ENCODE data around the gene NPAS4.
A peak's percentile ranks its signal among the peaks of the same experiment; 100 is the strongest.

Gene NPAS4

DNA sequence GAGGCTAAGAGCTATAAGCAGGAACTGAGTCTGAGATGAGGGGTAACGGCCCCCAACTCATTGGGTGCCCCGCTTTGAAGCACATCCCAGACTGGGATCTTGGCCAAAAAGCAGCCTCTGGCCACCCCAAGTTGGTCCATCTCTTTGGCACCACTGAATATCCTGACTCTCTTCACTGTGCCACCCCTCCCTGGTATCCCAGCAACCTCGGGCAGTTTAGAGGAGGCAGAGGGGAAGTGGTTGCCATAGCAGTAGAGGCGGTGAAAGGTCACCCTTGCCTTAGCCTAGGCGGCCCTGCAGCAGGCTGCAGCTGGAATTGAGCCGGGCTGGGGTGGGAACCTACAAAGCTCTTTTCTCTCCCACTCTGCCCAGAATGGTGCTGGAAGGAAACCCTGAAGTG, 46.9 kb downstream of the NPAS4 start:
- Histone ChIP-seq H3K4me1 (ENCODE audit: low read length) (peaks cover 21% of the 10 kb centered on the region), H3K27me3 (ENCODE audit: low read depth, low read length) (no peaks in the 10 kb centered on the region), H3K27ac (ENCODE audit: low read length) (no peak overlapping the region), H2AFZ (ENCODE audit: low read depth, low read length) (no peak overlapping the region), H3K36me3 (replicated peaks; ENCODE audit: low read depth, low read length) (no peaks in the 10 kb centered on the region), H4K20me1 (ENCODE audit: insufficient read depth, low read length) (no peaks in the 10 kb centered on the region), H3K9me3 (ENCODE audit: insufficient read depth, low read length) (no peaks in the 10 kb centered on the region), H3K4me3 (ENCODE audit: low read length) (peak overlapping the region; percentile 86), H3K9ac (ENCODE audit: low read length) (peak overlapping the region; percentile 63), H3K79me2 (ENCODE audit: low read length) (no peaks in the 10 kb centered on the region), H3K4me2 (ENCODE audit: low read length) (peak overlapping the region; percentile 77)
- TF ChIP-seq, protein P1, sequence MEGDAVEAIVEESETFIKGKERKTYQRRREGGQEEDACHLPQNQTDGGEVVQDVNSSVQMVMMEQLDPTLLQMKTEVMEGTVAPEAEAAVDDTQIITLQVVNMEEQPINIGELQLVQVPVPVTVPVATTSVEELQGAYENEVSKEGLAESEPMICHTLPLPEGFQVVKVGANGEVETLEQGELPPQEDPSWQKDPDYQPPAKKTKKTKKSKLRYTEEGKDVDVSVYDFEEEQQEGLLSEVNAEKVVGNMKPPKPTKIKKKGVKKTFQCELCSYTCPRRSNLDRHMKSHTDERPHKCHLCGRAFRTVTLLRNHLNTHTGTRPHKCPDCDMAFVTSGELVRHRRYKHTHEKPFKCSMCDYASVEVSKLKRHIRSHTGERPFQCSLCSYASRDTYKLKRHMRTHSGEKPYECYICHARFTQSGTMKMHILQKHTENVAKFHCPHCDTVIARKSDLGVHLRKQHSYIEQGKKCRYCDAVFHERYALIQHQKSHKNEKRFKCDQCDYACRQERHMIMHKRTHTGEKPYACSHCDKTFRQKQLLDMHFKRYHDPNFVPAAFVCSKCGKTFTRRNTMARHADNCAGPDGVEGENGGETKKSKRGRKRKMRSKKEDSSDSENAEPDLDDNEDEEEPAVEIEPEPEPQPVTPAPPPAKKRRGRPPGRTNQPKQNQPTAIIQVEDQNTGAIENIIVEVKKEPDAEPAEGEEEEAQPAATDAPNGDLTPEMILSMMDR (IDR thresholded peaks at IDR 0.05; ENCODE audit: low read depth, low read length) = no peak
- TF ChIP-seq EZH2phosphoT487 (IDR thresholded peaks at IDR 0.05; ENCODE audit: low read depth) = no peak

DNA sequence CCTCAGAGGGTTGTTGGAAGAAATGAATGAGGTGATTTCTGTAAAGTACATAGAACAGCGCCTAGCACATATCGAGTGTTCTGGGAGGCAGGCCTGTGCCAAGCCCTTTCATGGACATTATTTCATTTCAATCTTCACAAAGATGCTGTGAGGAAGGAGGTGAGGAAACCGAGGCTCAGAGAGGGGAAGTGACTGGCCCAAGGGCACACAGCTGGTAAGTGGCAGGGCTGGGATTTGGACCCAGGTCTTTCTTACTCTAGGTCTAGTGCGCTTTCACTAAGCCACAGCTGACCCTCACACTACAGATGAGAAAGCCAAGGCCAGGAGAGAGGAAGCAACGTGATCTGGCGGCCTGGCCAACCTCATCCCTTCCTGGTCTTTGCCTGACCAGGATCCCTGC, 47.9 kb downstream of the NPAS4 start:
- Histone ChIP-seq H3K79me2 (ENCODE audit: low read length) (no peaks in the 10 kb centered on the region), H4K20me1 (ENCODE audit: insufficient read depth, low read length) (no peaks in the 10 kb centered on the region), H3K36me3 (replicated peaks; ENCODE audit: low read depth, low read length) (peaks cover 4% of the 10 kb centered on the region), H3K9me3 (ENCODE audit: insufficient read depth, low read length) (no peaks in the 10 kb centered on the region), H3K27ac (ENCODE audit: low read length) (no peak overlapping the region), H3K4me3 (ENCODE audit: low read length) (no peak overlapping the region), H3K4me1 (ENCODE audit: low read length) (peaks cover 21% of the 10 kb centered on the region), H3K4me2 (ENCODE audit: low read length) (no peak overlapping the region), H2AFZ (ENCODE audit: low read depth, low read length) (no peak overlapping the region), H3K9ac (ENCODE audit: low read length) (no peak overlapping the region), H3K27me3 (ENCODE audit: low read depth, low read length) (no peaks in the 10 kb centered on the region)
- no peak for TF ChIP-seq EZH2phosphoT487 (IDR thresholded peaks at IDR 0.05; ENCODE audit: low read depth)
- TF ChIP-seq, protein P1 (IDR thresholded peaks at IDR 0.05; ENCODE audit: low read depth, low read length) = no peak

DNA sequence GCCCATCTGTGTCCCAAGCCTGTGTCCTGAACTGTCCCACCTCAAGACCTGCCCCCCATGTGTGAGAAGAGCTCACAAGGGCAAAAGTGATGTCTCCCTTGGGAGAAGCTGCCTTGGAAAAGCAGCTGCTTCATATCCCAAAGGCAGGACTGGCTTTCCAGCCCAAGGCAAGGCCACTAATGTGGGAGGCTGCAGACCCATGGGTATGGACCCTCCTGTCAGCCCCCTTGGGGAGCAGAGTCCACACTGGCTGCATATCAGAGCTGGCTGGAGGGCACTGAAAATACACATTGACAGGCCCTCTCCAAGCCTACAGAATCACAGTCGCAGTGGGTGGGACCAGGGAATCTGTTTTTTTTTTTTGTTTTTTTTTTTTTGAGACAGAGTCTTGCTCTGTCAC, 48.6 kb downstream of the NPAS4 start:
- TF ChIP-seq, protein P1 (IDR thresholded peaks at IDR 0.05; ENCODE audit: low read depth, low read length) = no peak
- TF ChIP-seq EZH2phosphoT487 (IDR thresholded peaks at IDR 0.05; ENCODE audit: low read depth) = no peak
- H3K4me3 ChIP-seq (ENCODE audit: low read length) = no peak overlapping the region
- no peaks in the 10 kb centered on the region for H4K20me1 ChIP-seq (ENCODE audit: insufficient read depth, low read length)
- no peak overlapping the region for H3K4me2 ChIP-seq (ENCODE audit: low read length)
- peaks cover 21% of the 10 kb centered on the region for H3K4me1 ChIP-seq (ENCODE audit: low read length)
- no peaks in the 10 kb centered on the region for H3K79me2 ChIP-seq (ENCODE audit: low read length)
- no peak overlapping the region for H2AFZ ChIP-seq (ENCODE audit: low read depth, low read length)
- no peaks in the 10 kb centered on the region for H3K9me3 ChIP-seq (ENCODE audit: insufficient read depth, low read length)
- H3K27me3 ChIP-seq (ENCODE audit: low read depth, low read length) = no peaks in the 10 kb centered on the region
- H3K27ac ChIP-seq (ENCODE audit: low read length) = no peak overlapping the region
- H3K9ac ChIP-seq (ENCODE audit: low read length) = no peak overlapping the region
- peaks cover 9% of the 10 kb centered on the region for H3K36me3 ChIP-seq (replicated peaks; ENCODE audit: low read depth, low read length)

DNA sequence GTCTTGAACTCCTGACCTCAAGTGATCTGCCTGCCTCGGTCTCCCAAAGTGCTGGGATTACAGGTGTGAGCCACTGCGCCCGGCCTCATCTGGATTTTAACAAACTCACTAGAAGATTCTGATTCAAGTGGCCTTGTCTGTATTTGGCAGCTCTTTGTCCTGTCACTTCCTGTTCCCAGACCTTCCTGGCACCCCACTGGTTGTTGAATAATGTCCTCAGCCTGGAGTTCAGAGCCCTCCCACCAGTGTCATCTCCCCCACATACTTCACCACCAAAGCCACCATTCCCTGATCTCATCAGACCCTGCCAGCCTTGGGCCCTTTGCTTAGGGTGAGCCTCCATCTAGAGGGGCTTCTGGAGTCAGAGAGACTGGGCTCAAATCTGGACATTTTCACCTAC, 49.2 kb downstream of the NPAS4 start:
- Histone ChIP-seq H3K27me3 (ENCODE audit: low read depth, low read length) (no peaks in the 10 kb centered on the region), H3K4me3 (ENCODE audit: low read length) (no peak overlapping the region), H3K4me2 (ENCODE audit: low read length) (no peak overlapping the region), H2AFZ (ENCODE audit: low read depth, low read length) (no peak overlapping the region), H3K27ac (ENCODE audit: low read length) (no peak overlapping the region), H3K36me3 (replicated peaks; ENCODE audit: low read depth, low read length) (peaks cover 9% of the 10 kb centered on the region), H4K20me1 (ENCODE audit: insufficient read depth, low read length) (no peaks in the 10 kb centered on the region), H3K9me3 (ENCODE audit: insufficient read depth, low read length) (no peaks in the 10 kb centered on the region), H3K4me1 (ENCODE audit: low read length) (peaks cover 18% of the 10 kb centered on the region), H3K9ac (ENCODE audit: low read length) (no peak overlapping the region), H3K79me2 (ENCODE audit: low read length) (no peaks in the 10 kb centered on the region)
- no peak for TF ChIP-seq EZH2phosphoT487 (IDR thresholded peaks at IDR 0.05; ENCODE audit: low read depth)
- TF ChIP-seq, protein P1 (IDR thresholded peaks at IDR 0.05; ENCODE audit: low read depth, low read length) = no peak

Measured in OCI-LY3 (cell line).